GM23338 (cell line): Measurements from ENCODE around the gene OR11H6. TPM values are rescaled to one million over a fixed set of nuclear protein-coding genes. Genes with fewer than 3 reads are reported as not detected.
"Not testable (repeated sequence)": the region's sequence is repeated elsewhere in the genome, so short reads cannot be mapped to it uniquely, and the experiment has no call there.

Source experiments
- ATAC-seq: fragments of 200-7000 bp; cut with Tn5 transposase; 3 replicates; pipeline ENCODE4 v1.9.1; 2020
- DNase-seq: peaks from one replicate; pipeline ENCODE4 v3.0.0-alpha.2; 2015; ENCODE audit warnings: low spot score
- H2AFZ ChIP-seq: fragments of 200-600 bp; sonication (generic); 2 replicates; pipeline ENCODE4 v1.8.0; 2016; ENCODE audit warnings: antibody characterized with exemption, mild to moderate bottlenecking, moderate library complexity
- H3F3A ChIP-seq: fragments of 200-600 bp; sonication (generic); replicated peaks from 2 replicates; pipeline ENCODE4 v1.8.0; 2017; ENCODE audit warnings: antibody characterized with exemption, mixed run types, low read depth
- H3K27ac ChIP-seq: fragments of 200-600 bp; sonication (generic); 2 replicates; pipeline ENCODE4 v1.6.1; 2016; ENCODE audit warnings: low read depth
- H3K27me3 ChIP-seq: fragments of 200-600 bp; sonication (generic); 2 replicates; pipeline ENCODE4 v1.8.0; 2016; ENCODE audit warnings: mild to moderate bottlenecking, mixed run types, moderate library complexity; ENCODE audit not compliant: insufficient read depth
- H3K36me3 ChIP-seq: fragments of 200-600 bp; sonication (generic); 2 replicates; pipeline ENCODE4 v1.8.0; 2016; ENCODE audit warnings: mild to moderate bottlenecking; ENCODE audit not compliant: insufficient read depth
- H3K4me1 ChIP-seq: fragments of 200-600 bp; sonication (generic); 2 replicates; pipeline ENCODE4 v1.8.0; 2016; ENCODE audit warnings: mild to moderate bottlenecking, moderate library complexity; ENCODE audit not compliant: insufficient read depth
- H3K4me2 ChIP-seq: fragments of 200-600 bp; sonication (generic); 2 replicates; pipeline ENCODE4 v1.7.1; 2017; ENCODE audit warnings: mixed run types
- H3K4me3 ChIP-seq: fragments of 200-600 bp; sonication (generic); 2 replicates; pipeline ENCODE4 v1.6.1; 2016; ENCODE audit warnings: mixed run types
- H3K79me2 ChIP-seq: fragments of 200-600 bp; sonication (generic); replicated peaks from 2 replicates; pipeline ENCODE4 v1.8.0; 2017; ENCODE audit warnings: mild to moderate bottlenecking; ENCODE audit not compliant: insufficient read depth
- H3K9me2 ChIP-seq: fragments of 200-600 bp; sonication (generic); 2 replicates; pipeline ENCODE4 v1.8.0; 2017; ENCODE audit not compliant: insufficient read depth
- H4K20me1 ChIP-seq: fragments of 200-600 bp; sonication (generic); replicated peaks from 2 replicates; pipeline ENCODE4 v1.8.0; 2017; ENCODE audit warnings: mild to moderate bottlenecking; ENCODE audit not compliant: insufficient read depth
- H3K27ac Mint-ChIP-seq: 2 replicates; pipeline ENCODE4 v1.8.0; 2020; ENCODE audit warnings: inconsistent platforms, mild to moderate bottlenecking, moderate library complexity, mixed read lengths
- H3K27me3 Mint-ChIP-seq: 3 replicates; pipeline ENCODE4 v1.8.0; 2022; ENCODE audit warnings: low read depth, mild to moderate bottlenecking, moderate library complexity, mixed read lengths, inconsistent platforms; ENCODE audit not compliant: insufficient read depth, poor library complexity
- H3K36me3 Mint-ChIP-seq: 3 replicates; pipeline ENCODE4 v1.8.0; 2021; ENCODE audit warnings: low read depth, mild to moderate bottlenecking, inconsistent platforms, moderate library complexity, mixed read lengths
- H3K4me1 Mint-ChIP-seq: 3 replicates; pipeline ENCODE4 v1.8.0; 2020; ENCODE audit warnings: mild to moderate bottlenecking, inconsistent platforms, mixed read lengths
- H3K4me3 Mint-ChIP-seq: 3 replicates; pipeline ENCODE4 v1.8.0; 2021; ENCODE audit warnings: moderate library complexity, mild to moderate bottlenecking, inconsistent platforms, mixed read lengths
- H3K9me3 Mint-ChIP-seq: 3 replicates; pipeline ENCODE4 v1.8.0; 2020; ENCODE audit warnings: moderate library complexity, mild to moderate bottlenecking, inconsistent platforms, mixed read lengths
- EZH2 ChIP-seq: fragments of 200-600 bp; sonication (generic); IDR thresholded peaks from one replicate; pipeline ENCODE4 v1.8.0; 2017; ENCODE audit warnings: antibody characterized with exemption, mild to moderate bottlenecking, low read depth; ENCODE audit not compliant: unreplicated experiment
- EZH2phosphoT487 ChIP-seq: fragments of 200-600 bp; sonication (generic); IDR thresholded peaks from one replicate; pipeline ENCODE4 v1.8.1; 2018; ENCODE audit warnings: antibody characterized with exemption; ENCODE audit not compliant: unreplicated experiment
- JUNB ChIP-seq: IDR thresholded peaks from one replicate; pipeline ENCODE4 v1.6.1; 2016; ENCODE audit warnings: antibody characterized with exemption; ENCODE audit not compliant: unreplicated experiment
- NANOG ChIP-seq: IDR thresholded peaks from 2 replicates; pipeline ENCODE4 v1.6.1; 2016; ENCODE audit warnings: antibody characterized with exemption, borderline replicate concordance
- POLR2AphosphoS5 ChIP-seq: IDR thresholded peaks from 2 replicates; pipeline ENCODE4 v1.6.1; 2016; ENCODE audit warnings: antibody characterized with exemption, low read depth
- STAT1 ChIP-seq: IDR thresholded peaks from one replicate; pipeline ENCODE4 v1.6.1; 2016; ENCODE audit warnings: antibody characterized with exemption; ENCODE audit not compliant: unreplicated experiment
- polyA plus RNA-seq: library from polyadenylated mRNA; unstranded; fragments of >200 nt; fragmentation: Nextera tagmentation; extraction: Ambion mirVana; gene quantifications from 2 replicates; pipeline ENCODE4 v1.2.1, GENCODE V29; 2016
- total RNA-seq: library from RNA; depleted of rRNA; stranded (reverse); fragments of >200 nt; shearing (Covaris generic); gene quantifications from 2 replicates; pipeline ENCODE4 v1.2.3, GENCODE V29; 2014
- TF ChIP-seq, protein P1 (sequence below): IDR thresholded peaks from one replicate; pipeline ENCODE4 v1.6.1; 2018; ENCODE audit warnings: antibody characterized with exemption; ENCODE audit not compliant: unreplicated experiment
- TF ChIP-seq, protein P2 (sequence below), 2 experiments: fragments of 200-600 bp in 1 of 2; sonication (generic) in 1 of 2; conservative IDR thresholded peaks; 2 replicates each; pipeline versions ENCODE4 v1.5.1 to v1.6.1; 2016 to 2017; ENCODE audit warnings: antibody characterized with exemption in 2 of 2, low read depth in 2 of 2, mild to moderate bottlenecking in 2 of 2, moderate library complexity in 1 of 2
- TF ChIP-seq, protein P3 (sequence below): fragments of 250-450 bp; sonication (Bioruptor Pico); IDR thresholded peaks from 2 replicates; pipeline ENCODE4 v1.5.0; 2020; ENCODE audit warnings: mild to moderate bottlenecking, moderate library complexity
- TF ChIP-seq, protein P4 (sequence below): IDR thresholded peaks from 2 replicates; pipeline ENCODE4 v1.6.1; 2016; ENCODE audit warnings: antibody characterized with exemption

Gene OR11H6
- total and polyA plus RNA-seq, 2 experiments from 2014 or later = not detected

DNA sequence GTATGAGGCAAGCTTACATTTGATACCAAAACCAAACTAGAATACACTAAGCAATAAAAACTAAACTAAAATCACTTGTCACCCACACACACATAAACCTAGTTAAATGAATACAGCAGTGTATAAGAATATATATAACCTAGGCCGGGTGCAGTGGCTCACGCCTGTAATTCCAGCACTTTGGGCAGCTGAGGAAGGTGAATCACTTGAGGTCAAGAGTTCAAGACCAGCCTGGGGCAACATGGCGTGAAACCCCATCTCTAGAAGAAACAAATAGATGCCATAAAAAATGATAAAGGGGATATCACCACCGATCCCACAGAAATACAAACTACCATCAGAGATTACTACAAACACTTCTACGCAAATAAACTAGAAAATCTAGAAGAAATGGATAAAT lies 40.9 kb downstream of the OR11H6 start:
- H3K36me3 Mint-ChIP-seq, DNase-seq, H3K4me2 ChIP-seq: not testable (repeated sequence)

DNA sequence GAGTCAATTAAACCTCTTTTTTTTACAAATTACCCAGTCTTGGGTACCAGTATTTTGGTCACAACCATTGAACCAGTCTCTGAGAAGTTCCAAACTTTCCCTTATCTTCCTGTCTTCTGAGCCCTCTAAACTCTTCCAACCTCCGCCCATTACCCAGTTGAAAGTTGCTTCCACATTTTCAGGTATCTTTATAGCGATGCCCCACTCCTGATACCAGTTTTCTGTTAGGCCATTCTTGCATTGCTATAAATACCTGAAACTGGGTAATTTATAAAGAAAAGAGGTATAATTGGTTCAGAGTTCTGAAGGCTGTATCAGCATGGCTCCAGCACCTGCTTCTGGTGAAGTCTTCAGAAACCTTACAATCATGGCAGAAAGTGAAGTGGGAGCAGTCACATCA lies 50.6 kb downstream of the OR11H6 start:
- H3K4me2 ChIP-seq = no peak overlapping the region
- no peak overlapping the region for H3K4me3 ChIP-seq
- TF ChIP-seq, protein P1, sequence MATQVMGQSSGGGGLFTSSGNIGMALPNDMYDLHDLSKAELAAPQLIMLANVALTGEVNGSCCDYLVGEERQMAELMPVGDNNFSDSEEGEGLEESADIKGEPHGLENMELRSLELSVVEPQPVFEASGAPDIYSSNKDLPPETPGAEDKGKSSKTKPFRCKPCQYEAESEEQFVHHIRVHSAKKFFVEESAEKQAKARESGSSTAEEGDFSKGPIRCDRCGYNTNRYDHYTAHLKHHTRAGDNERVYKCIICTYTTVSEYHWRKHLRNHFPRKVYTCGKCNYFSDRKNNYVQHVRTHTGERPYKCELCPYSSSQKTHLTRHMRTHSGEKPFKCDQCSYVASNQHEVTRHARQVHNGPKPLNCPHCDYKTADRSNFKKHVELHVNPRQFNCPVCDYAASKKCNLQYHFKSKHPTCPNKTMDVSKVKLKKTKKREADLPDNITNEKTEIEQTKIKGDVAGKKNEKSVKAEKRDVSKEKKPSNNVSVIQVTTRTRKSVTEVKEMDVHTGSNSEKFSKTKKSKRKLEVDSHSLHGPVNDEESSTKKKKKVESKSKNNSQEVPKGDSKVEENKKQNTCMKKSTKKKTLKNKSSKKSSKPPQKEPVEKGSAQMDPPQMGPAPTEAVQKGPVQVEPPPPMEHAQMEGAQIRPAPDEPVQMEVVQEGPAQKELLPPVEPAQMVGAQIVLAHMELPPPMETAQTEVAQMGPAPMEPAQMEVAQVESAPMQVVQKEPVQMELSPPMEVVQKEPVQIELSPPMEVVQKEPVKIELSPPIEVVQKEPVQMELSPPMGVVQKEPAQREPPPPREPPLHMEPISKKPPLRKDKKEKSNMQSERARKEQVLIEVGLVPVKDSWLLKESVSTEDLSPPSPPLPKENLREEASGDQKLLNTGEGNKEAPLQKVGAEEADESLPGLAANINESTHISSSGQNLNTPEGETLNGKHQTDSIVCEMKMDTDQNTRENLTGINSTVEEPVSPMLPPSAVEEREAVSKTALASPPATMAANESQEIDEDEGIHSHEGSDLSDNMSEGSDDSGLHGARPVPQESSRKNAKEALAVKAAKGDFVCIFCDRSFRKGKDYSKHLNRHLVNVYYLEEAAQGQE = no peak
- TF ChIP-seq STAT1 (no peak), JUNB (no peak), EZH2 (no peak), EZH2phosphoT487 (no peak), NANOG (no peak), POLR2AphosphoS5 (no peak)
- TF ChIP-seq, protein P2, sequence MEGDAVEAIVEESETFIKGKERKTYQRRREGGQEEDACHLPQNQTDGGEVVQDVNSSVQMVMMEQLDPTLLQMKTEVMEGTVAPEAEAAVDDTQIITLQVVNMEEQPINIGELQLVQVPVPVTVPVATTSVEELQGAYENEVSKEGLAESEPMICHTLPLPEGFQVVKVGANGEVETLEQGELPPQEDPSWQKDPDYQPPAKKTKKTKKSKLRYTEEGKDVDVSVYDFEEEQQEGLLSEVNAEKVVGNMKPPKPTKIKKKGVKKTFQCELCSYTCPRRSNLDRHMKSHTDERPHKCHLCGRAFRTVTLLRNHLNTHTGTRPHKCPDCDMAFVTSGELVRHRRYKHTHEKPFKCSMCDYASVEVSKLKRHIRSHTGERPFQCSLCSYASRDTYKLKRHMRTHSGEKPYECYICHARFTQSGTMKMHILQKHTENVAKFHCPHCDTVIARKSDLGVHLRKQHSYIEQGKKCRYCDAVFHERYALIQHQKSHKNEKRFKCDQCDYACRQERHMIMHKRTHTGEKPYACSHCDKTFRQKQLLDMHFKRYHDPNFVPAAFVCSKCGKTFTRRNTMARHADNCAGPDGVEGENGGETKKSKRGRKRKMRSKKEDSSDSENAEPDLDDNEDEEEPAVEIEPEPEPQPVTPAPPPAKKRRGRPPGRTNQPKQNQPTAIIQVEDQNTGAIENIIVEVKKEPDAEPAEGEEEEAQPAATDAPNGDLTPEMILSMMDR (conservative IDR thresholded peaks at IDR 0.05; ENCODE audit: low read depth in 2 of 2) = no peak
- TF ChIP-seq, protein P3, sequence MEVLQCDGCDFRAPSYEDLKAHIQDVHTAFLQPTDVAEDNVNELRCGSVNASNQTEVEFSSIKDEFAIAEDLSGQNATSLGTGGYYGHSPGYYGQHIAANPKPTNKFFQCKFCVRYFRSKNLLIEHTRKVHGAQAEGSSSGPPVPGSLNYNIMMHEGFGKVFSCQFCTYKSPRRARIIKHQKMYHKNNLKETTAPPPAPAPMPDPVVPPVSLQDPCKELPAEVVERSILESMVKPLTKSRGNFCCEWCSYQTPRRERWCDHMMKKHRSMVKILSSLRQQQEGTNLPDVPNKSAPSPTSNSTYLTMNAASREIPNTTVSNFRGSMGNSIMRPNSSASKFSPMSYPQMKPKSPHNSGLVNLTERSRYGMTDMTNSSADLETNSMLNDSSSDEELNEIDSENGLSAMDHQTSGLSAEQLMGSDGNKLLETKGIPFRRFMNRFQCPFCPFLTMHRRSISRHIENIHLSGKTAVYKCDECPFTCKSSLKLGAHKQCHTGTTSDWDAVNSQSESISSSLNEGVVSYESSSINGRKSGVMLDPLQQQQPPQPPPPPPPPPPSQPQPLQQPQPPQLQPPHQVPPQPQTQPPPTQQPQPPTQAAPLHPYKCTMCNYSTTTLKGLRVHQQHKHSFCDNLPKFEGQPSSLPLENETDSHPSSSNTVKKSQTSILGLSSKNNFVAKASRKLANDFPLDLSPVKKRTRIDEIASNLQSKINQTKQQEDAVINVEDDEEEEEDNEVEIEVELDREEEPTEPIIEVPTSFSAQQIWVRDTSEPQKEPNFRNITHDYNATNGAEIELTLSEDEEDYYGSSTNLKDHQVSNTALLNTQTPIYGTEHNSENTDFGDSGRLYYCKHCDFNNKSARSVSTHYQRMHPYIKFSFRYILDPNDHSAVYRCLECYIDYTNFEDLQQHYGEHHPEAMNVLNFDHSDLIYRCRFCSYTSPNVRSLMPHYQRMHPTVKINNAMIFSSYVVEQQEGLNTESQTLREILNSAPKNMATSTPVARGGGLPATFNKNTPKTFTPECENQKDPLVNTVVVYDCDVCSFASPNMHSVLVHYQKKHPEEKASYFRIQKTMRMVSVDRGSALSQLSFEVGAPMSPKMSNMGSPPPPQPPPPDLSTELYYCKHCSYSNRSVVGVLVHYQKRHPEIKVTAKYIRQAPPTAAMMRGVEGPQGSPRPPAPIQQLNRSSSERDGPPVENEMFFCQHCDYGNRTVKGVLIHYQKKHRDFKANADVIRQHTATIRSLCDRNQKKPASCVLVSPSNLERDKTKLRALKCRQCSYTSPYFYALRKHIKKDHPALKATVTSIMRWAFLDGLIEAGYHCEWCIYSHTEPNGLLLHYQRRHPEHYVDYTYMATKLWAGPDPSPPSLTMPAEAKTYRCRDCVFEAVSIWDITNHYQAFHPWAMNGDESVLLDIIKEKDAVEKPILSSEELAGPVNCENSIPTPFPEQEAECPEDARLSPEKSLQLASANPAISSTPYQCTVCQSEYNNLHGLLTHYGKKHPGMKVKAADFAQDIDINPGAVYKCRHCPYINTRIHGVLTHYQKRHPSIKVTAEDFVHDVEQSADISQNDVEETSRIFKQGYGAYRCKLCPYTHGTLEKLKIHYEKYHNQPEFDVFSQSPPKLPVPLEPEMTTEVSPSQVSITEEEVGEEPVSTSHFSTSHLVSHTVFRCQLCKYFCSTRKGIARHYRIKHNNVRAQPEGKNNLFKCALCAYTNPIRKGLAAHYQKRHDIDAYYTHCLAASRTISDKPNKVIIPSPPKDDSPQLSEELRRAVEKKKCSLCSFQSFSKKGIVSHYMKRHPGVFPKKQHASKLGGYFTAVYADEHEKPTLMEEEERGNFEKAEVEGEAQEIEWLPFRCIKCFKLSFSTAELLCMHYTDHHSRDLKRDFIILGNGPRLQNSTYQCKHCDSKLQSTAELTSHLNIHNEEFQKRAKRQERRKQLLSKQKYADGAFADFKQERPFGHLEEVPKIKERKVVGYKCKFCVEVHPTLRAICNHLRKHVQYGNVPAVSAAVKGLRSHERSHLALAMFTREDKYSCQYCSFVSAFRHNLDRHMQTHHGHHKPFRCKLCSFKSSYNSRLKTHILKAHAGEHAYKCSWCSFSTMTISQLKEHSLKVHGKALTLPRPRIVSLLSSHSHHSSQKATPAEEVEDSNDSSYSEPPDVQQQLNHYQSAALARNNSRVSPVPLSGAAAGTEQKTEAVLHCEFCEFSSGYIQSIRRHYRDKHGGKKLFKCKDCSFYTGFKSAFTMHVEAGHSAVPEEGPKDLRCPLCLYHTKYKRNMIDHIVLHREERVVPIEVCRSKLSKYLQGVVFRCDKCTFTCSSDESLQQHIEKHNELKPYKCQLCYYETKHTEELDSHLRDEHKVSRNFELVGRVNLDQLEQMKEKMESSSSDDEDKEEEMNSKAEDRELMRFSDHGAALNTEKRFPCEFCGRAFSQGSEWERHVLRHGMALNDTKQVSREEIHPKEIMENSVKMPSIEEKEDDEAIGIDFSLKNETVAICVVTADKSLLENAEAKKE (CRISPR knock-in tag) = no peak
- TF ChIP-seq, protein P4, sequence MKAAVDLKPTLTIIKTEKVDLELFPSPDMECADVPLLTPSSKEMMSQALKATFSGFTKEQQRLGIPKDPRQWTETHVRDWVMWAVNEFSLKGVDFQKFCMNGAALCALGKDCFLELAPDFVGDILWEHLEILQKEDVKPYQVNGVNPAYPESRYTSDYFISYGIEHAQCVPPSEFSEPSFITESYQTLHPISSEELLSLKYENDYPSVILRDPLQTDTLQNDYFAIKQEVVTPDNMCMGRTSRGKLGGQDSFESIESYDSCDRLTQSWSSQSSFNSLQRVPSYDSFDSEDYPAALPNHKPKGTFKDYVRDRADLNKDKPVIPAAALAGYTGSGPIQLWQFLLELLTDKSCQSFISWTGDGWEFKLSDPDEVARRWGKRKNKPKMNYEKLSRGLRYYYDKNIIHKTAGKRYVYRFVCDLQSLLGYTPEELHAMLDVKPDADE = no peak

More for the DNA sequence above, 40.9 kb downstream of the OR11H6 start:
- not testable (repeated sequence) for H3K27me3 Mint-ChIP-seq, H3K4me1 ChIP-seq, H3K27me3 ChIP-seq, H3K4me1 Mint-ChIP-seq, H3K79me2 ChIP-seq, H3F3A ChIP-seq, H2AFZ ChIP-seq, H3K36me3 ChIP-seq, H3K27ac ChIP-seq, H3K4me3 Mint-ChIP-seq, H4K20me1 ChIP-seq, H3K4me3 ChIP-seq, ATAC-seq, H3K9me2 ChIP-seq, H3K27ac Mint-ChIP-seq
- peaks cover 53% of the 10 kb centered on the region for H3K9me3 Mint-ChIP-seq

More for the DNA sequence above, 50.6 kb downstream of the OR11H6 start:
- H3K36me3 ChIP-seq = peaks cover 8% of the 10 kb centered on the region; the same call in 1 of the 2 replicates
- peaks cover 20% of the 10 kb centered on the region; the same call in 1 of the 2 replicates for H3K9me2 ChIP-seq
- Mint-ChIP-seq H3K9me3 (peaks cover 81% of the 10 kb centered on the region), H3K27ac (no peak overlapping the region), H3K36me3 (peaks cover 52% of the 10 kb centered on the region), H3K4me3 (no peak overlapping the region), H3K27me3 (peaks cover 7% of the 10 kb centered on the region), H3K4me1 (0 out of 3 replicates have a peak, but pooled peaks cover 3% of the 10 kb centered on the region)
- no peaks in the 10 kb centered on the region for H3F3A ChIP-seq
- no peak for ATAC-seq
- no peaks in the 10 kb centered on the region for H4K20me1 ChIP-seq
- no peak for DNase-seq
- no peak overlapping the region for H2AFZ ChIP-seq
- no peaks in the 10 kb centered on the region for H3K79me2 ChIP-seq
- H3K4me1 ChIP-seq = no peaks in the 10 kb centered on the region
- no peaks in the 10 kb centered on the region for H3K27me3 ChIP-seq
- no peak overlapping the region for H3K27ac ChIP-seq
